ENCODE results near the gene ARHGDIB. TPM values are rescaled to one million over a fixed set of nuclear protein-coding genes. Genes with fewer than 3 reads are reported as not detected.

Gene ARHGDIB
- total and polyA plus RNA-seq, 2 experiments from 2014 or later: 0.89 TPM; not detected in 1

DNA sequence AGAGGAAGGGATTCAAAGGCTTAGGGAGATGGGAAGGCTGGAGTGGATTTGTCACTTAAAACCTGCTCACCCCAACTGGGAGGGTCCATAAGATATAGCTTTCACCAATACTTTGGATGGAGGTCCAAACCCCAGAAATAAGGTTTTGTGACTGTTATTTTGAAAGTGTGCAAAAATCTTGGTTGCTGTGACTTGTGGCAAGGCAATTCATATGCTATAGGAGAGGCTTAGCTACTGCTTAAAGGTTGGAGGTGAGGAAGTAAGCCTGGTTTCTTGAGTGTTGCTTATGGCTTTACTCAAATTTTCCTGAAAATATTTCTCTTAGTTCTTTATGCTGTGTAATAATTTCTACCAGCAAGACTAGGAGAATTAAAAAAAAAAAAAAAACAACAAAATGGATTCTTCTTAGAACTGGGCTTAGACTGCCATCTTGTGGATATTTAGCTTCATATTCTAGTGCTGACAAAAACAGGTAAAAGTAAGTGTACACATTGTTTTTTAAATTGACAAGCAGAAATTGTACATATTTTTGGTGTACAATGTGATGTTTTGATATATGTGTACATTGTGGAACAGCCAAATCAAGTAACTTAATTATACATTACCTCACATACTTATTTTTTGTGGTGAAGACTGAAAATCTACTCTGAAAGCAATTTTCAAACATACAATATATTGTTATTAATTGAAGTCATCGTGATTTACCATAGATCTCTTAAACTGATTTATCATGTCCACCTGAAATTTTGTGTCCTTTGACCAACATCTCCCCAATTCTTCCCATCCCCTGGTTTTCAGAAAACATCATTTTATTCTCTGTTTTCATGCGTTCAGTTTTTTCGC, 34.4 kb upstream of the ARHGDIB start:
- no peaks in the 10 kb centered on the region for H3K4me1 ChIP-seq (ENCODE audit: insufficient read depth)
- no peaks in the 10 kb centered on the region for H3K36me3 ChIP-seq (ENCODE audit: insufficient read depth)
- Mint-ChIP-seq H3K27me3 (ENCODE audit: insufficient read depth, low read depth, poor library complexity) (no peaks in the 10 kb centered on the region), H3K4me3 (no peak overlapping the region), H3K4me1 (no peaks in the 10 kb centered on the region), H3K36me3 (ENCODE audit: low read depth) (no peaks in the 10 kb centered on the region), H3K27ac (0 out of 2 replicates have a peak overlapping the region, but pooled peaks have one; percentile 1), H3K9me3 (no peaks in the 10 kb centered on the region)
- no peaks in the 10 kb centered on the region for H4K20me1 ChIP-seq (replicated peaks; ENCODE audit: insufficient read depth)
- H3K4me3 ChIP-seq: no peak overlapping the region
- H3K27ac ChIP-seq (ENCODE audit: low read depth): no peak overlapping the region
- no peak overlapping the region for H3K4me2 ChIP-seq
- TF ChIP-seq, protein P1, sequence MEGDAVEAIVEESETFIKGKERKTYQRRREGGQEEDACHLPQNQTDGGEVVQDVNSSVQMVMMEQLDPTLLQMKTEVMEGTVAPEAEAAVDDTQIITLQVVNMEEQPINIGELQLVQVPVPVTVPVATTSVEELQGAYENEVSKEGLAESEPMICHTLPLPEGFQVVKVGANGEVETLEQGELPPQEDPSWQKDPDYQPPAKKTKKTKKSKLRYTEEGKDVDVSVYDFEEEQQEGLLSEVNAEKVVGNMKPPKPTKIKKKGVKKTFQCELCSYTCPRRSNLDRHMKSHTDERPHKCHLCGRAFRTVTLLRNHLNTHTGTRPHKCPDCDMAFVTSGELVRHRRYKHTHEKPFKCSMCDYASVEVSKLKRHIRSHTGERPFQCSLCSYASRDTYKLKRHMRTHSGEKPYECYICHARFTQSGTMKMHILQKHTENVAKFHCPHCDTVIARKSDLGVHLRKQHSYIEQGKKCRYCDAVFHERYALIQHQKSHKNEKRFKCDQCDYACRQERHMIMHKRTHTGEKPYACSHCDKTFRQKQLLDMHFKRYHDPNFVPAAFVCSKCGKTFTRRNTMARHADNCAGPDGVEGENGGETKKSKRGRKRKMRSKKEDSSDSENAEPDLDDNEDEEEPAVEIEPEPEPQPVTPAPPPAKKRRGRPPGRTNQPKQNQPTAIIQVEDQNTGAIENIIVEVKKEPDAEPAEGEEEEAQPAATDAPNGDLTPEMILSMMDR (conservative IDR thresholded peaks at IDR 0.05; ENCODE audit: low read depth in 2 of 2): peak in 1 of 2 experiments; percentile 78; a peak in 3 of 4 replicates
- TF ChIP-seq REST (IDR thresholded peaks at IDR 0.05; ENCODE audit: unreplicated experiment): no peak
- no peaks in the 10 kb centered on the region for H3F3A ChIP-seq (replicated peaks; ENCODE audit: low read depth)
- H2AFZ ChIP-seq: 0 out of 2 replicates have a peak overlapping the region, but pooled peaks have one; percentile 33
- no peaks in the 10 kb centered on the region for H3K9me2 ChIP-seq (ENCODE audit: insufficient read depth)
- ATAC-seq (no peak), DNase-seq (ENCODE audit: low spot score) (peak; percentile 62)
- no peaks in the 10 kb centered on the region for H3K27me3 ChIP-seq (ENCODE audit: insufficient read depth)
- H3K79me2 ChIP-seq (replicated peaks; ENCODE audit: insufficient read depth): no peaks in the 10 kb centered on the region

- no peaks in the 10 kb centered on the region for H3K9me2 ChIP-seq (ENCODE audit: insufficient read depth)
- Mint-ChIP-seq H3K27ac (no peak overlapping the region), H3K36me3 (ENCODE audit: low read depth) (no peaks in the 10 kb centered on the region), H3K4me1 (no peaks in the 10 kb centered on the region), H3K27me3 (ENCODE audit: insufficient read depth, low read depth, poor library complexity) (no peaks in the 10 kb centered on the region), H3K4me3 (no peak overlapping the region), H3K9me3 (no peaks in the 10 kb centered on the region; the same call in 2 of the 3 replicates)
- H3K4me1 ChIP-seq (ENCODE audit: insufficient read depth): no peaks in the 10 kb centered on the region
- no peaks in the 10 kb centered on the region for H3F3A ChIP-seq (replicated peaks; ENCODE audit: low read depth)
- ATAC-seq (no peak), DNase-seq (ENCODE audit: low spot score) (no peak)
- no peak overlapping the region for H3K4me2 ChIP-seq
- no peak overlapping the region for H2AFZ ChIP-seq
- H3K27me3 ChIP-seq (ENCODE audit: insufficient read depth): no peaks in the 10 kb centered on the region
- H3K27ac ChIP-seq (ENCODE audit: low read depth): no peak overlapping the region
- H4K20me1 ChIP-seq (replicated peaks; ENCODE audit: insufficient read depth): no peaks in the 10 kb centered on the region
- no peaks in the 10 kb centered on the region for H3K79me2 ChIP-seq (replicated peaks; ENCODE audit: insufficient read depth)
- H3K36me3 ChIP-seq (ENCODE audit: insufficient read depth): no peaks in the 10 kb centered on the region
- no peak overlapping the region for H3K4me3 ChIP-seq
- no peak for TF ChIP-seq NANOG (IDR thresholded peaks at IDR 0.05; ENCODE audit: borderline replicate concordance)
- no peak for TF ChIP-seq EZH2 (IDR thresholded peaks at IDR 0.05; ENCODE audit: low read depth, unreplicated experiment)
- no peak for TF ChIP-seq POLR2AphosphoS5 (IDR thresholded peaks at IDR 0.05; ENCODE audit: low read depth)
- TF ChIP-seq, protein P1 (conservative IDR thresholded peaks at IDR 0.05; ENCODE audit: low read depth in 2 of 2): no peak
- no peak for TF ChIP-seq CREB1 (CRISPR knock-in tag; IDR thresholded peaks at IDR 0.05; ENCODE audit: low read depth)
- TF ChIP-seq ZNF331 (CRISPR knock-in tag; IDR thresholded peaks at IDR 0.05; ENCODE audit: low read depth): no peak
- TF ChIP-seq EZH2phosphoT487 (IDR thresholded peaks at IDR 0.05; ENCODE audit: unreplicated experiment): no peak
These were observed 33.2 kb upstream of the ARHGDIB start for GRCh38 chr12:14994610-14995009.
